Measurements from ENCODE around the gene RBMS1. TPM values are rescaled to one million over a fixed set of nuclear protein-coding genes. Genes with fewer than 3 reads are reported as not detected.

RBMS1 gene
- total RNA-seq, 4 donors from 2014 or later: 13.0 to 24.5 (median 14.1) TPM

DNA sequence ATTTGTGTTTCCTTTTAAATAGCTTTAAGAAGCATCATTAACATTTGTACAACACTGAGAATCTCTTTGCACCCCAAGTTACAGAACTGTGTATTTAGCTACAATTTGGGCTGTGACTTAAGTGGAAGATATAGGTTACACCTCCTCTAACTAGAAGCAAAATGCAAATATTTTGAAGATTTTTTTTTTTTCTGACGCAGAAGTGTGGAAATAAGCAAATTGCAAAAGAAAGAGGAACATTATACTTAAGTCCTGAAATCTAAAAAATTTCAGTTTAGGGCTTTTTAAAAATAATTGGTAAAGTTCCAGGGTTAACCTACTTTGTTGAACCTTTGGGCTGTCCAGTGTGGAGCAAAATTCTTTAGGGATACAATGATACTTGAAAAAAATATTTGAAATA, 41.4 kb upstream of the RBMS1 start:
- in situ Hi-C loops (cut with MboI; ENCODE audit: low sequenced_read_pairs in 4 of 4): no loop called here
- no peaks in the 10 kb centered on the region for H3K36me3 ChIP-seq
- no peak for TF ChIP-seq POLR2A (IDR thresholded peaks at IDR 0.05)
- TF ChIP-seq, protein P1, sequence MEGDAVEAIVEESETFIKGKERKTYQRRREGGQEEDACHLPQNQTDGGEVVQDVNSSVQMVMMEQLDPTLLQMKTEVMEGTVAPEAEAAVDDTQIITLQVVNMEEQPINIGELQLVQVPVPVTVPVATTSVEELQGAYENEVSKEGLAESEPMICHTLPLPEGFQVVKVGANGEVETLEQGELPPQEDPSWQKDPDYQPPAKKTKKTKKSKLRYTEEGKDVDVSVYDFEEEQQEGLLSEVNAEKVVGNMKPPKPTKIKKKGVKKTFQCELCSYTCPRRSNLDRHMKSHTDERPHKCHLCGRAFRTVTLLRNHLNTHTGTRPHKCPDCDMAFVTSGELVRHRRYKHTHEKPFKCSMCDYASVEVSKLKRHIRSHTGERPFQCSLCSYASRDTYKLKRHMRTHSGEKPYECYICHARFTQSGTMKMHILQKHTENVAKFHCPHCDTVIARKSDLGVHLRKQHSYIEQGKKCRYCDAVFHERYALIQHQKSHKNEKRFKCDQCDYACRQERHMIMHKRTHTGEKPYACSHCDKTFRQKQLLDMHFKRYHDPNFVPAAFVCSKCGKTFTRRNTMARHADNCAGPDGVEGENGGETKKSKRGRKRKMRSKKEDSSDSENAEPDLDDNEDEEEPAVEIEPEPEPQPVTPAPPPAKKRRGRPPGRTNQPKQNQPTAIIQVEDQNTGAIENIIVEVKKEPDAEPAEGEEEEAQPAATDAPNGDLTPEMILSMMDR (IDR thresholded peaks at IDR 0.05 in 4 of 5, conservative IDR thresholded peaks at IDR 0.05 in 1 of 5): no peak

DNA sequence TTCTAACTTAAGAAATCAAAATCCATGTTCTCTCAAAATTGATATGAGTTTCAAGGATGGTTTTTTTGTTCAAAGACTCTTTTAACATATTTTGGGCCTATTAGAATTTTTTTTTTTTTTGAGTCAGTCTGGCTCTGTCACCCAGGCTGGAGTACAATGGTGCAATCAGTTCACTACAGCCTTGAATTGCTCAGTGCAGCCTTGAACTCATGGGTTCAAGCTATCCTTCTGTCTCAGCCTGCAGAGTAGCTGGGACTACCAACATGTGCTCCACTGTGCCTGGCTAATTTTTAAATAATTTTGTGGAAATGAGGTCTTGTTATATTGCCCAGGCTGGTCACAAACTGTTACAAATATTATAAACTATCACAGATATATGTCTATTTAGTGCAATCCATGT, 40.6 kb upstream of the RBMS1 start:
- Histone ChIP-seq H3K4me1 (peaks cover 8 to 14% of the 10 kb centered on the region in 2 donors), H3K27me3 (no peaks in the 10 kb centered on the region), H3K27ac (no peak overlapping the region), H3K9me3 (no peaks in the 10 kb centered on the region), H3K4me3 (no peak overlapping the region), H3K36me3 (no peaks in the 10 kb centered on the region)
- no peak for DNase-seq
- TF ChIP-seq, protein P1 (IDR thresholded peaks at IDR 0.05 in 4 of 5, conservative IDR thresholded peaks at IDR 0.05 in 1 of 5): no peak
- no peak for TF ChIP-seq POLR2A (IDR thresholded peaks at IDR 0.05)
- in situ Hi-C loops (cut with MboI; ENCODE audit: low sequenced_read_pairs in 4 of 4) (no loop called here), intact Hi-C loops (cut with DNase I; ENCODE audit: low total_unique reads) (no loop called here)
- no peak for ATAC-seq

More for the DNA sequence above, 41.4 kb upstream of the RBMS1 start:
- ATAC-seq (no peak), DNase-seq (no peak)
- Histone ChIP-seq H3K27ac (no peak overlapping the region), H3K4me1 (peaks cover 8 to 14% of the 10 kb centered on the region in 2 donors), H3K9me3 (no peaks in the 10 kb centered on the region), H3K4me3 (no peak overlapping the region), H3K27me3 (no peaks in the 10 kb centered on the region)
- intact Hi-C loops (cut with DNase I; ENCODE audit: low total_unique reads): no loop called here

DNA sequence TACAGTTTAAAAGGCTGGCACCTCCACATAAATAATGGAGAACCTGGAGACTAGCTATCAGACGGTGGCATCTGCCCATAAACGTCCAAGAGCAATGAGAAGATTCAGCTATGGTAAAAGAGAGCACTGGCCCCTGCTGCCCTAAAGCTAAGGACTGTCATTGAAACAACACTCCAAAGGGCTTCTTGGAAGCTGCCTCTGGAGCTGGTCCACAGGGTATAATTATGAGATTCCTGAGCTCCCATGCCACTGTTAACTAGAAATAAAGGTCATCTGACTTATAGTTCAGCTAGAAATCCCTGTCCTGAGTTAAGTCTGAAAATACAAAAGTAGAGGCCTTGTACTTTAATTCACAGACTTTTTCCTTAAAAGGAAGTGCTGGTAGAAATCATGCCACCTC, 39.9 kb upstream of the RBMS1 start:
- H3K4me1 ChIP-seq: peaks cover 8 to 12% of the 10 kb centered on the region in 2 donors
- TF ChIP-seq POLR2A (IDR thresholded peaks at IDR 0.05): no peak
- TF ChIP-seq, protein P1 (IDR thresholded peaks at IDR 0.05 in 4 of 5, conservative IDR thresholded peaks at IDR 0.05 in 1 of 5): no peak
- no peaks in the 10 kb centered on the region for H3K27me3 ChIP-seq
- intact Hi-C loops (cut with DNase I; ENCODE audit: low total_unique reads): no loop called here
- no peak for DNase-seq
- no peak for ATAC-seq
- in situ Hi-C loops (cut with MboI; ENCODE audit: low sequenced_read_pairs in 4 of 4): no loop called here
- H3K36me3 ChIP-seq: no peaks in the 10 kb centered on the region
- no peak overlapping the region for H3K27ac ChIP-seq
- H3K9me3 ChIP-seq: no peaks in the 10 kb centered on the region
- H3K4me3 ChIP-seq: no peak overlapping the region

DNA sequence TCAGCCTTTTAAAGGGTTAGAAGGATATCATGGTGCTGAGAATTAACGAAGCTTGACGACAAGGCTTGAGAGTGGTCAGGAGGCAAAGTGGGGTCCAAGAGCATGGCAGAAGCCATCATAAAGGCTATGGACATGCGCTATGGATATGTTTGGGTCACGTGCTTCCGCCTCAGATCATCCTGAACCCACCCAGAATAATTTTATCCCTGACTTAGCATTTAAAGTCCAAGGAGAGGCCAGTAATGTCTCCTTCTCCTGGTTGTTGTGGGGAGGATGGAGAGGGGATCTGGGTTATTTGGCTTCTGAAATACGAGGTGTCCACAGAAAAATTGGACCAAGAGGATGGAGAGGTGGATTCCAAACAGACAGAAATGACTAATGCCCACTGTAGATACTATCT, 38.8 kb upstream of the RBMS1 start:
- intact Hi-C loops (cut with DNase I; ENCODE audit: low total_unique reads): no loop called here
- TF ChIP-seq, protein P1 (IDR thresholded peaks at IDR 0.05 in 4 of 5, conservative IDR thresholded peaks at IDR 0.05 in 1 of 5): no peak
- TF ChIP-seq POLR2A (IDR thresholded peaks at IDR 0.05): no peak
- no peaks in the 10 kb centered on the region for H3K9me3 ChIP-seq
- ATAC-seq (no peak), DNase-seq (no peak)
- no peak overlapping the region for H3K27ac ChIP-seq
- in situ Hi-C loops (cut with MboI; ENCODE audit: low sequenced_read_pairs in 4 of 4): no loop called here
- H3K27me3 ChIP-seq: no peaks in the 10 kb centered on the region
- peaks cover 8 to 11% of the 10 kb centered on the region in 2 donors for H3K4me1 ChIP-seq
- no peak overlapping the region for H3K4me3 ChIP-seq
- no peaks in the 10 kb centered on the region for H3K36me3 ChIP-seq
